Keratinocyte (primary cell): ENCODE measurements around the gene MTCL1. TPM values are rescaled to one million over a fixed set of nuclear protein-coding genes. Genes with fewer than 3 reads are reported as not detected.

Source experiments
- DNase-seq: peaks from one replicate; pipeline ENCODE4 v3.0.0-alpha.2; 2011; ENCODE audit warnings: low read depth, missing footprints, low spot score
- FAIRE-seq: peaks from 2 replicates; lab custom pipeline; 2011; peaks lifted over from hg19 to GRCh38; lab: Jason Lieb, UNC
- H2AFZ ChIP-seq: 2 replicates; pipeline ENCODE4 v1.6.0; 2012; ENCODE audit warnings: low read length, control low read depth, inconsistent platforms; ENCODE audit not compliant: control insufficient read depth
- H3K27ac ChIP-seq: 2 replicates; pipeline ENCODE4 v1.5.1; 2011; ENCODE audit warnings: low read length; ENCODE audit not compliant: control insufficient read depth, insufficient read depth
- H3K27me3 ChIP-seq: 3 replicates; pipeline ENCODE4 v1.6.0; 2011; ENCODE audit warnings: low read length; ENCODE audit not compliant: control insufficient read depth, insufficient read depth; ENCODE audit errors: extremely low read depth
- H3K36me3 ChIP-seq, 2 experiments: 2 replicates in 1 of 2; 3 replicates in 1 of 2; pipeline ENCODE4 v1.5.1; 2011; ENCODE audit warnings: low read length in 2 of 2, mild to moderate bottlenecking in 1 of 2; ENCODE audit not compliant: control insufficient read depth in 2 of 2, insufficient read depth in 2 of 2; ENCODE audit errors: extremely low read depth in 1 of 2
- H3K4me1 ChIP-seq: 3 replicates; pipeline ENCODE4 v1.5.1; 2011; ENCODE audit warnings: low read length; ENCODE audit not compliant: control insufficient read depth, insufficient read depth; ENCODE audit errors: extremely low read depth
- H3K4me2 ChIP-seq: 3 replicates; pipeline ENCODE4 v1.6.0; 2011; ENCODE audit warnings: low read depth, low read length; ENCODE audit not compliant: control insufficient read depth, insufficient read depth; ENCODE audit errors: extremely low read depth
- H3K4me3 ChIP-seq, 3 experiments: fragments of 200-600 bp in 1 of 3; sonication (generic) in 1 of 3; 2 replicates in 2 of 3; 3 replicates in 1 of 3; pipeline ENCODE4 v1.5.1; 2011 to 2016; ENCODE audit warnings: low read length in 3 of 3, mild to moderate bottlenecking in 3 of 3, control low read depth in 2 of 3, inconsistent platforms in 1 of 3, low read depth in 1 of 3, mixed read lengths in 1 of 3, mixed run types in 1 of 3, moderate library complexity in 1 of 3; ENCODE audit not compliant: control insufficient read depth in 2 of 3, insufficient read depth in 2 of 3; ENCODE audit errors: extremely low read depth in 1 of 3
- H3K79me2 ChIP-seq: 2 replicates; pipeline ENCODE4 v1.6.0; 2012; ENCODE audit warnings: low read length; ENCODE audit not compliant: control insufficient read depth, insufficient read depth
- H3K9ac ChIP-seq: 3 replicates; pipeline ENCODE4 v1.6.0; 2011; ENCODE audit warnings: low read length; ENCODE audit not compliant: control insufficient read depth, insufficient read depth; ENCODE audit errors: extremely low read depth
- H3K9me1 ChIP-seq: 3 replicates; pipeline ENCODE4 v1.6.0; 2011; ENCODE audit warnings: low read length; ENCODE audit not compliant: control insufficient read depth, insufficient read depth; ENCODE audit errors: extremely low read depth
- H3K9me3 ChIP-seq: 2 replicates; pipeline ENCODE4 v1.5.1; 2012; ENCODE audit warnings: low read depth, low read length; ENCODE audit not compliant: control insufficient read depth
- H4K20me1 ChIP-seq: 3 replicates; pipeline ENCODE4 v1.6.0; 2011; ENCODE audit warnings: low read length; ENCODE audit not compliant: control insufficient read depth, insufficient read depth; ENCODE audit errors: extremely low read depth
- CTCF ChIP-seq, 3 experiments: IDR thresholded peaks in 1 of 3; conservative IDR thresholded peaks in 1 of 3; optimal IDR thresholded peaks in 1 of 3; 2 replicates in 2 of 3; 3 replicates in 1 of 3; pipeline versions ENCODE3 to v1.5.1; 2011; ENCODE audit warnings: low read length in 3 of 3, mild to moderate bottlenecking in 3 of 3, moderate library complexity in 2 of 3, control low read depth in 1 of 3, inconsistent platforms in 1 of 3; ENCODE audit not compliant: insufficient read depth in 2 of 3; ENCODE audit errors: extremely low read depth in 1 of 3
- EZH2 ChIP-seq: IDR thresholded peaks from one replicate; pipeline ENCODE4 v1.6.1; 2012; ENCODE audit warnings: inconsistent platforms, mild to moderate bottlenecking, low read length, moderate library complexity
- dilution Hi-C: fragments of 300-500 bp; cut with MboI; formaldehyde crosslinking; loops from one replicate; pipeline ENCODE4 v1.7.0; 2020; ENCODE audit warnings: low sequenced_read_pairs; ENCODE audit not compliant: extremely low pct_ligation_motif_present
- polyA plus RNA-seq, 5 experiments: library from polyadenylated mRNA; depleted of rRNA in 3 of 5; stranded (reverse) in 3 of 5; stranded (forward) in 1 of 5; unstranded in 1 of 5; fragments of >200 nt; gene quantifications; 1 replicate in 1 of 5; 2 replicates in 3 of 5; 3 replicates in 1 of 5; pipeline versions ENCODE4 v1.2.1 to v1.2.3, GENCODE V29; 2011 to 2012; ENCODE audit warnings: missing spikeins in 2 of 5, low read depth in 1 of 5, low replicate concordance in 1 of 5

MTCL1 gene
- polyA plus RNA-seq, 1 donor (not counting 4 experiments of a cell fraction or from before 2014, with no cell fraction given), result 15.4 TPM

- Histone ChIP-seq H3K4me2 (no peak overlapping the region), H3K27me3 (no peaks in the 10 kb centered on the region), H3K27ac (no peak overlapping the region), H4K20me1 (no peaks in the 10 kb centered on the region), H3K9me3 (peaks cover 2% of the 10 kb centered on the region), H3K9ac (no peak overlapping the region), H3K36me3 (peaks cover 12 to 31% of the 10 kb centered on the region in 2 experiments), H3K4me1 (no peaks in the 10 kb centered on the region), H2AFZ (no peak overlapping the region), H3K79me2 (peaks cover 2% of the 10 kb centered on the region), H3K9me1 (no peaks in the 10 kb centered on the region), H3K4me3 (no peak overlapping the region)
- no peak for TF ChIP-seq CTCF (optimal IDR thresholded peaks at IDR 0.05 in 1 of 3, IDR thresholded peaks at IDR 0.05 in 1 of 3, conservative IDR thresholded peaks at IDR 0.05 in 1 of 3; ENCODE audit: extremely low read depth in 1 of 3, insufficient read depth in 2 of 3, low read length in 3 of 3)
- TF ChIP-seq EZH2, result no peak
- DNase-seq, result no peak
- FAIRE-seq, result no peak
- dilution Hi-C loops, result no loop called here
Observed at GRCh38 chr18:8765783-8766463, 60.6 kb downstream of the MTCL1 start.

GRCh38 chr18:8766559-8767293 is 61.4 kb downstream of the MTCL1 start:
- Histone ChIP-seq H4K20me1 (no peaks in the 10 kb centered on the region), H2AFZ (no peak overlapping the region), H3K79me2 (peaks cover 2% of the 10 kb centered on the region), H3K4me2 (no peak overlapping the region), H3K4me3 (no peak overlapping the region), H3K9me1 (no peaks in the 10 kb centered on the region), H3K9ac (no peak overlapping the region), H3K9me3 (no peaks in the 10 kb centered on the region), H3K27ac (no peak overlapping the region), H3K4me1 (no peaks in the 10 kb centered on the region), H3K36me3 (peaks cover 12 to 31% of the 10 kb centered on the region in 2 experiments), H3K27me3 (no peaks in the 10 kb centered on the region)
- FAIRE-seq (no peak), DNase-seq (no peak)
- no peak for TF ChIP-seq CTCF (optimal IDR thresholded peaks at IDR 0.05 in 1 of 3, IDR thresholded peaks at IDR 0.05 in 1 of 3, conservative IDR thresholded peaks at IDR 0.05 in 1 of 3; ENCODE audit: extremely low read depth in 1 of 3, insufficient read depth in 2 of 3, low read length in 3 of 3)
- TF ChIP-seq EZH2, result no peak
- dilution Hi-C loops, result no loop called here
